A549 (cell line): ENCODE measurements around the gene FGGY. TPM values are rescaled to one million over a fixed set of nuclear protein-coding genes. Genes with fewer than 3 reads are reported as not detected.

Experiments
- ATAC-seq, 2 experiments: fragments of 200-7000 bp in 1 of 2; fragments of >200 bp in 1 of 2; cut with Nextera tagmentation in 1 of 2; cut with Tn5 transposase in 1 of 2; 3 replicates each; pipeline versions ENCODE4 v1.8.0 to v1.9.1; 2018 to 2020; ENCODE audit warnings: mild to moderate bottlenecking in 1 of 2, moderate library complexity in 1 of 2
- CTCF ChIA-PET: fragments of 300-600 bp; sonication (Branson Sonifier 250); formaldehyde crosslinking; extraction: SDS; loops from one replicate; lab custom pipeline; 2021; ENCODE audit warnings: antibody characterized with exemption, inconsistent platforms; lab: Yijun Ruan, JAX
- POLR2A ChIA-PET: fragments of 350-600 bp; formaldehyde crosslinking; extraction: SDS; loops from one replicate; lab custom pipeline; 2021; ENCODE audit warnings: antibody characterized with exemption, inconsistent platforms; lab: Yijun Ruan, JAX
- DNase-seq, 2 experiments: peaks; one replicate each; pipeline versions ENCODE4 v3.0.0 to v3.0.0-alpha.2; 2011 to 2016; ENCODE audit warnings: low read depth in 1 of 2, low spot score in 1 of 2
- FAIRE-seq: peaks from 2 replicates; lab custom pipeline; 2011; peaks lifted over from hg19 to GRCh38; lab: Jason Lieb, UNC
- H3K27ac ChIP-seq, 2 experiments: fragments of >200 bp; sonication (Bioruptor Twin); formaldehyde crosslinking; 3 replicates each; pipeline ENCODE4 v1.5.1; 2016 to 2017
- H3K4me1 ChIP-seq: fragments of >200 bp; sonication (Bioruptor Twin); formaldehyde crosslinking; 3 replicates; pipeline ENCODE4 v1.6.1; 2016
- H3K4me2 ChIP-seq: fragments of >200 bp; sonication (Bioruptor Twin); formaldehyde crosslinking; 3 replicates; pipeline ENCODE4 v1.6.1; 2016
- H3K4me3 ChIP-seq: fragments of >200 bp; sonication (Bioruptor Twin); formaldehyde crosslinking; 3 replicates; pipeline ENCODE4 v1.5.1; 2016
- H3K9me3 ChIP-seq: fragments of >200 bp; sonication (Bioruptor Twin); formaldehyde crosslinking; 3 replicates; pipeline ENCODE4 v1.6.1; 2016
- BCL3 ChIP-seq: fragments of >200 bp; sonication (Bioruptor Twin); formaldehyde crosslinking; IDR thresholded peaks from 3 replicates; pipeline ENCODE4 v1.6.1; 2016
- CBX8 ChIP-seq: fragments of 200-600 bp; sonication (generic); IDR thresholded peaks from 2 replicates; pipeline ENCODE4 v1.6.1; 2016
- CHD2 ChIP-seq: fragments of 150-350 bp; IDR thresholded peaks from 2 replicates; pipeline ENCODE4 v1.6.1; 2014; ENCODE audit warnings: low read length; ENCODE audit not compliant: partially characterized antibody
- CHD4 ChIP-seq: fragments of 200-600 bp; sonication (generic); IDR thresholded peaks from 2 replicates; pipeline ENCODE4 v1.6.1; 2016; ENCODE audit warnings: antibody characterized with exemption, mild to moderate bottlenecking, borderline replicate concordance
- EHF ChIP-seq: fragments of 250-450 bp; sonication (Bioruptor Pico); IDR thresholded peaks from 2 replicates; pipeline ENCODE4 v1.5.0; 2020; ENCODE audit warnings: mild to moderate bottlenecking
- EHMT2 ChIP-seq: fragments of 200-600 bp; sonication (generic); IDR thresholded peaks from 2 replicates; pipeline ENCODE4 v1.6.1; 2016; ENCODE audit warnings: antibody characterized with exemption, low read depth, mild to moderate bottlenecking, moderate library complexity
- FOXS1 ChIP-seq: fragments of 250-450 bp; sonication (Bioruptor Pico); IDR thresholded peaks from 2 replicates; pipeline ENCODE4 v1.5.0; 2020; ENCODE audit warnings: mild to moderate bottlenecking, moderate library complexity
- HDAC2 ChIP-seq: fragments of 200-600 bp; sonication (generic); IDR thresholded peaks from 2 replicates; pipeline ENCODE4 v1.6.1; 2016
- HES2 ChIP-seq: fragments of >200 bp; sonication (Bioruptor Twin); formaldehyde crosslinking; IDR thresholded peaks from 2 replicates; pipeline ENCODE4 v1.6.1; 2016
- HMGXB4 ChIP-seq: fragments of 250-450 bp; sonication (Bioruptor Pico); IDR thresholded peaks from 2 replicates; pipeline ENCODE4 v1.5.0; 2021; ENCODE audit warnings: mild to moderate bottlenecking, moderate library complexity, borderline replicate concordance
- HOXB13 ChIP-seq: fragments of 250-450 bp; sonication (Bioruptor Pico); IDR thresholded peaks from 2 replicates; pipeline ENCODE4 v1.5.0; 2020; ENCODE audit warnings: low read depth, mild to moderate bottlenecking, moderate library complexity
- KDM1A ChIP-seq: fragments of 200-600 bp; sonication (generic); IDR thresholded peaks from 2 replicates; pipeline ENCODE4 v1.6.1; 2016; ENCODE audit warnings: low read depth, mild to moderate bottlenecking
- NPAS2 ChIP-seq: fragments of 250-450 bp; sonication (Bioruptor Pico); IDR thresholded peaks from 2 replicates; pipeline ENCODE4 v1.8.0; 2022; ENCODE audit warnings: mild to moderate bottlenecking, moderate library complexity, borderline replicate concordance
- RAD21 ChIP-seq, 2 experiments: fragments of >200 bp in 1 of 2; sonication (Bioruptor Twin) in 1 of 2; formaldehyde crosslinking in 1 of 2; IDR thresholded peaks in 1 of 2; conservative IDR thresholded peaks in 1 of 2; 2 replicates in 1 of 2; 3 replicates in 1 of 2; pipeline ENCODE4 v1.6.1; 2012 to 2018; ENCODE audit warnings: inconsistent platforms in 1 of 2
- REST ChIP-seq: fragments of 200-600 bp; sonication (generic); IDR thresholded peaks from 2 replicates; pipeline ENCODE4 v1.6.1; 2016; ENCODE audit warnings: antibody characterized with exemption, mild to moderate bottlenecking, moderate library complexity
- RFX5 ChIP-seq: fragments of 450-650 bp; IDR thresholded peaks from 2 replicates; pipeline ENCODE4 v1.7.1; 2014; ENCODE audit warnings: antibody characterized with exemption, mild to moderate bottlenecking, moderate library complexity
- SMC3 ChIP-seq: fragments of >200 bp; sonication (Bioruptor Twin); formaldehyde crosslinking; IDR thresholded peaks from 3 replicates; pipeline ENCODE4 v1.6.1; 2018; ENCODE audit warnings: inconsistent platforms
- TP53 ChIP-seq: fragments of 250-450 bp; sonication (Bioruptor Pico); IDR thresholded peaks from 2 replicates; pipeline ENCODE4 v1.5.0; 2021; ENCODE audit warnings: mild to moderate bottlenecking, moderate library complexity
- ZNF302 ChIP-seq: fragments of 250-450 bp; sonication (Bioruptor Pico); IDR thresholded peaks from 2 replicates; pipeline ENCODE4 v1.9.0; 2021; ENCODE audit warnings: inconsistent platforms, mild to moderate bottlenecking, moderate library complexity
- WGBS: methylation state at CpG from one replicate; pipeline ENCODE4 v1.1.6; 2017; ENCODE audit errors: missing lambda C conversion rate; 5-methylcytosine and 5-hydroxymethylcytosine counted together
- polyA plus RNA-seq, 4 experiments: library from polyadenylated mRNA; depleted of rRNA in 3 of 4; stranded (reverse); fragments of >200 nt; fragmentation: RNase III in 1 of 4; extraction: RNeasy Plus Mini Kit Qiagen cat#74134 plus additional on column Dnase treatment in 1 of 4; gene quantifications; 2 replicates in 3 of 4; 3 replicates in 1 of 4; pipeline ENCODE4 v1.2.3, GENCODE V29; 2011 to 2017

Gene FGGY
- polyA plus RNA-seq, 2 of the 4 experiments (the other 2 are of a cell fraction), result 2.9 to 4.8 TPM

- POLR2A ChIA-PET, result no interaction called here
- WGBS, result 84% methylated on average over 7 of the region's 7 CpGs
- no peak overlapping the region for H3K4me3 ChIP-seq
- no peak overlapping the region for H3K27ac ChIP-seq
- ATAC-seq (no peak), FAIRE-seq (no peak), DNase-seq (no peak)
- no peak for TF ChIP-seq CHD2
- TF ChIP-seq SMC3, result no peak
- TF ChIP-seq REST, result no peak
- TF ChIP-seq NPAS2 (CRISPR knock-in tag), result no peak
- no peak for TF ChIP-seq HOXB13 (CRISPR knock-in tag)
- TF ChIP-seq ZNF302, result no peak
- TF ChIP-seq EHF (CRISPR knock-in tag), result no peak
- TF ChIP-seq CHD4, result no peak
- TF ChIP-seq KDM1A, result no peak
- TF ChIP-seq RFX5, result no peak
- no peak for TF ChIP-seq HES2
- TF ChIP-seq RAD21 (conservative IDR thresholded peaks at IDR 0.05 in 1 of 2, IDR thresholded peaks at IDR 0.05 in 1 of 2), result no peak
- no peak for TF ChIP-seq BCL3
- no peak for TF ChIP-seq FOXS1 (CRISPR knock-in tag)
- no peak for TF ChIP-seq HDAC2
- TF ChIP-seq TP53 (CRISPR knock-in tag), result no peak
- TF ChIP-seq EHMT2, result no peak
- H3K4me2 ChIP-seq, result no peak overlapping the region
- H3K4me1 ChIP-seq, result no peaks in the 10 kb centered on the region
- H3K9me3 ChIP-seq, result no peaks in the 10 kb centered on the region
- CTCF ChIA-PET, result no interaction called here
Observed at GRCh38 chr1:59391212-59392179, 94.6 kb downstream of the FGGY start.

- H3K4me2 ChIP-seq, result no peak overlapping the region
- ATAC-seq (no peak), FAIRE-seq (no peak), DNase-seq (no peak)
- H3K4me3 ChIP-seq, result no peak overlapping the region
- 84% methylated on average over 7 of the region's 7 CpGs for WGBS
- H3K9me3 ChIP-seq, result no peaks in the 10 kb centered on the region
- H3K4me1 ChIP-seq, result no peaks in the 10 kb centered on the region
- no peak overlapping the region for H3K27ac ChIP-seq
- TF ChIP-seq RAD21 (conservative IDR thresholded peaks at IDR 0.05 in 1 of 2, IDR thresholded peaks at IDR 0.05 in 1 of 2) (no peak), HMGXB4 (CRISPR knock-in tag) (no peak), CBX8 (no peak)
- ChIA-PET CTCF (no interaction called here), POLR2A (no interaction called here)
Observed at GRCh38 chr1:59393211-59394180, 96.6 kb downstream of the FGGY start.
